ENCODE data around the gene SLC10A7. TPM values are rescaled to one million over a fixed set of nuclear protein-coding genes. Genes with fewer than 3 reads are reported as not detected.
A peak's percentile ranks its signal among the peaks of the same experiment; 100 is the strongest.

Gene SLC10A7
- total and polyA plus RNA-seq, 10 of the 15 experiments (the other 5 are each of a cell fraction or from before 2014, with no cell fraction given), result 4.6 to 23.7 (median 15.6) TPM

DNA sequence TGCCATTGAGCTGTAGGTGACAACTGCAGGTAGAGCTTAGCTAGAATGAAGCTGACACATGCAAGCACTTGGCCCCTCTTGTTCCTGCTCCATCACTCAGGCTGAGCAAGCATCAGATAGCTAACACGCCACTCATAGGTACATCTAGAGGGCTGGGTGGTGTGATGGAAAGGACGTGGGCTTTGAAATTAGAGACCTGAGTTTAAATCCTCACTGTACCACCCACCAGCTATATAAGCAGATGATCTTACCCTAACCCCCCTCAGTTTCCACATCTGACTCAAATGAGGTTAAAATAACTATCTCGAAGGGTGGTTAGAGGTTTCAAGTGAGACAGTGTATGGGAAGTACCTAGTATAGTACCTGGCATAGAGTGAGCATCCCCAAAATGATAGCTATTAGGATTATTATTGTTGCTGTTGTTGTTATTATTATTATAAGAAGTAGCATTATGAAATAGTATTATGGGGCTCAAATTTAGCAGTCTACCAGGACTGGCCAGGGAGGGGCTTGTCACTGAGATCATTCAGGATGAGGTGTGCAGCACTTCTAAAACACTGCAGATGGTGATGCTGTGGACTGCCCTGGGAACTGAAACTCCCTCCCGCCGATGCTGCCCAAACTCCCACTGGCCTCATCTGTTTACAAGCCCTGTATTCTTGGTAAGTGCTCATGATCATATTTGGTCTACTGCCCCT, 248.4 kb downstream of the SLC10A7 start (continued):
- TF ChIP-seq, protein P1, sequence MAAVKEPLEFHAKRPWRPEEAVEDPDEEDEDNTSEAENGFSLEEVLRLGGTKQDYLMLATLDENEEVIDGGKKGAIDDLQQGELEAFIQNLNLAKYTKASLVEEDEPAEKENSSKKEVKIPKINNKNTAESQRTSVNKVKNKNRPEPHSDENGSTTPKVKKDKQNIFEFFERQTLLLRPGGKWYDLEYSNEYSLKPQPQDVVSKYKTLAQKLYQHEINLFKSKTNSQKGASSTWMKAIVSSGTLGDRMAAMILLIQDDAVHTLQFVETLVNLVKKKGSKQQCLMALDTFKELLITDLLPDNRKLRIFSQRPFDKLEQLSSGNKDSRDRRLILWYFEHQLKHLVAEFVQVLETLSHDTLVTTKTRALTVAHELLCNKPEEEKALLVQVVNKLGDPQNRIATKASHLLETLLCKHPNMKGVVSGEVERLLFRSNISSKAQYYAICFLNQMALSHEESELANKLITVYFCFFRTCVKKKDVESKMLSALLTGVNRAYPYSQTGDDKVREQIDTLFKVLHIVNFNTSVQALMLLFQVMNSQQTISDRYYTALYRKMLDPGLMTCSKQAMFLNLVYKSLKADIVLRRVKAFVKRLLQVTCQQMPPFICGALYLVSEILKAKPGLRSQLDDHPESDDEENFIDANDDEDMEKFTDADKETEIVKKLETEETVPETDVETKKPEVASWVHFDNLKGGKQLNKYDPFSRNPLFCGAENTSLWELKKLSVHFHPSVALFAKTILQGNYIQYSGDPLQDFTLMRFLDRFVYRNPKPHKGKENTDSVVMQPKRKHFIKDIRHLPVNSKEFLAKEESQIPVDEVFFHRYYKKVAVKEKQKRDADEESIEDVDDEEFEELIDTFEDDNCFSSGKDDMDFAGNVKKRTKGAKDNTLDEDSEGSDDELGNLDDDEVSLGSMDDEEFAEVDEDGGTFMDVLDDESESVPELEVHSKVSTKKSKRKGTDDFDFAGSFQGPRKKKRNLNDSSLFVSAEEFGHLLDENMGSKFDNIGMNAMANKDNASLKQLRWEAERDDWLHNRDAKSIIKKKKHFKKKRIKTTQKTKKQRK (IDR thresholded peaks at IDR 0.05; ENCODE audit: low read depth, low read length), result no peak
- TF ChIP-seq EZH2 (IDR thresholded peaks at IDR 0.05; ENCODE audit: borderline replicate concordance, control insufficient read depth, low read depth, low read length) (no peak), YY1 (IDR thresholded peaks at IDR 0.05; ENCODE audit: low read depth, low read length) (no peak), HCFC1 (IDR thresholded peaks at IDR 0.05; ENCODE audit: low read length) (no peak), RUNX3 (IDR thresholded peaks at IDR 0.05; ENCODE audit: low read length) (peak; percentile 98), WRNIP1 (IDR thresholded peaks at IDR 0.05; ENCODE audit: borderline replicate concordance, low read depth, low read length) (no peak), MTA2 (IDR thresholded peaks at IDR 0.05; ENCODE audit: low read depth) (peak; percentile 92), EED (IDR thresholded peaks at IDR 0.05; ENCODE audit: low read depth) (peak; percentile 86), FOS (IDR thresholded peaks at IDR 0.05; ENCODE audit: borderline replicate concordance, extremely low read depth, insufficient read length) (no peak), POU2F2 (IDR thresholded peaks at IDR 0.05; ENCODE audit: borderline replicate concordance, low read depth, low read length) (no peak; the same call in 1 of the 3 replicates), YBX1 (IDR thresholded peaks at IDR 0.05) (no peak), MXI1 (IDR thresholded peaks at IDR 0.05; ENCODE audit: low read depth, low read length) (no peak), PML (IDR thresholded peaks at IDR 0.05; ENCODE audit: low read length) (peak; percentile 87)
- TF ChIP-seq, protein P2, sequence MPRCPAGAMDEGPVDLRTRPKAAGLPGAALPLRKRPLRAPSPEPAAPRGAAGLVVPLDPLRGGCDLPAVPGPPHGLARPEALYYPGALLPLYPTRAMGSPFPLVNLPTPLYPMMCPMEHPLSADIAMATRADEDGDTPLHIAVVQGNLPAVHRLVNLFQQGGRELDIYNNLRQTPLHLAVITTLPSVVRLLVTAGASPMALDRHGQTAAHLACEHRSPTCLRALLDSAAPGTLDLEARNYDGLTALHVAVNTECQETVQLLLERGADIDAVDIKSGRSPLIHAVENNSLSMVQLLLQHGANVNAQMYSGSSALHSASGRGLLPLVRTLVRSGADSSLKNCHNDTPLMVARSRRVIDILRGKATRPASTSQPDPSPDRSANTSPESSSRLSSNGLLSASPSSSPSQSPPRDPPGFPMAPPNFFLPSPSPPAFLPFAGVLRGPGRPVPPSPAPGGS (IDR thresholded peaks at IDR 0.05; ENCODE audit: borderline replicate concordance, insufficient read depth, low read depth, low read length, poor library complexity, severe bottlenecking), result peak; percentile 82
- TF ChIP-seq, protein P3, sequence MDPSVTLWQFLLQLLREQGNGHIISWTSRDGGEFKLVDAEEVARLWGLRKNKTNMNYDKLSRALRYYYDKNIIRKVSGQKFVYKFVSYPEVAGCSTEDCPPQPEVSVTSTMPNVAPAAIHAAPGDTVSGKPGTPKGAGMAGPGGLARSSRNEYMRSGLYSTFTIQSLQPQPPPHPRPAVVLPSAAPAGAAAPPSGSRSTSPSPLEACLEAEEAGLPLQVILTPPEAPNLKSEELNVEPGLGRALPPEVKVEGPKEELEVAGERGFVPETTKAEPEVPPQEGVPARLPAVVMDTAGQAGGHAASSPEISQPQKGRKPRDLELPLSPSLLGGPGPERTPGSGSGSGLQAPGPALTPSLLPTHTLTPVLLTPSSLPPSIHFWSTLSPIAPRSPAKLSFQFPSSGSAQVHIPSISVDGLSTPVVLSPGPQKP (IDR thresholded peaks at IDR 0.05; ENCODE audit: low read depth, low read length), result no peak
- TF ChIP-seq, protein P4, sequence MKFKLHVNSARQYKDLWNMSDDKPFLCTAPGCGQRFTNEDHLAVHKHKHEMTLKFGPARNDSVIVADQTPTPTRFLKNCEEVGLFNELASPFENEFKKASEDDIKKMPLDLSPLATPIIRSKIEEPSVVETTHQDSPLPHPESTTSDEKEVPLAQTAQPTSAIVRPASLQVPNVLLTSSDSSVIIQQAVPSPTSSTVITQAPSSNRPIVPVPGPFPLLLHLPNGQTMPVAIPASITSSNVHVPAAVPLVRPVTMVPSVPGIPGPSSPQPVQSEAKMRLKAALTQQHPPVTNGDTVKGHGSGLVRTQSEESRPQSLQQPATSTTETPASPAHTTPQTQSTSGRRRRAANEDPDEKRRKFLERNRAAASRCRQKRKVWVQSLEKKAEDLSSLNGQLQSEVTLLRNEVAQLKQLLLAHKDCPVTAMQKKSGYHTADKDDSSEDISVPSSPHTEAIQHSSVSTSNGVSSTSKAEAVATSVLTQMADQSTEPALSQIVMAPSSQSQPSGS (IDR thresholded peaks at IDR 0.05; ENCODE audit: low read length), result peak; percentile 89
- TF ChIP-seq, protein P5, sequence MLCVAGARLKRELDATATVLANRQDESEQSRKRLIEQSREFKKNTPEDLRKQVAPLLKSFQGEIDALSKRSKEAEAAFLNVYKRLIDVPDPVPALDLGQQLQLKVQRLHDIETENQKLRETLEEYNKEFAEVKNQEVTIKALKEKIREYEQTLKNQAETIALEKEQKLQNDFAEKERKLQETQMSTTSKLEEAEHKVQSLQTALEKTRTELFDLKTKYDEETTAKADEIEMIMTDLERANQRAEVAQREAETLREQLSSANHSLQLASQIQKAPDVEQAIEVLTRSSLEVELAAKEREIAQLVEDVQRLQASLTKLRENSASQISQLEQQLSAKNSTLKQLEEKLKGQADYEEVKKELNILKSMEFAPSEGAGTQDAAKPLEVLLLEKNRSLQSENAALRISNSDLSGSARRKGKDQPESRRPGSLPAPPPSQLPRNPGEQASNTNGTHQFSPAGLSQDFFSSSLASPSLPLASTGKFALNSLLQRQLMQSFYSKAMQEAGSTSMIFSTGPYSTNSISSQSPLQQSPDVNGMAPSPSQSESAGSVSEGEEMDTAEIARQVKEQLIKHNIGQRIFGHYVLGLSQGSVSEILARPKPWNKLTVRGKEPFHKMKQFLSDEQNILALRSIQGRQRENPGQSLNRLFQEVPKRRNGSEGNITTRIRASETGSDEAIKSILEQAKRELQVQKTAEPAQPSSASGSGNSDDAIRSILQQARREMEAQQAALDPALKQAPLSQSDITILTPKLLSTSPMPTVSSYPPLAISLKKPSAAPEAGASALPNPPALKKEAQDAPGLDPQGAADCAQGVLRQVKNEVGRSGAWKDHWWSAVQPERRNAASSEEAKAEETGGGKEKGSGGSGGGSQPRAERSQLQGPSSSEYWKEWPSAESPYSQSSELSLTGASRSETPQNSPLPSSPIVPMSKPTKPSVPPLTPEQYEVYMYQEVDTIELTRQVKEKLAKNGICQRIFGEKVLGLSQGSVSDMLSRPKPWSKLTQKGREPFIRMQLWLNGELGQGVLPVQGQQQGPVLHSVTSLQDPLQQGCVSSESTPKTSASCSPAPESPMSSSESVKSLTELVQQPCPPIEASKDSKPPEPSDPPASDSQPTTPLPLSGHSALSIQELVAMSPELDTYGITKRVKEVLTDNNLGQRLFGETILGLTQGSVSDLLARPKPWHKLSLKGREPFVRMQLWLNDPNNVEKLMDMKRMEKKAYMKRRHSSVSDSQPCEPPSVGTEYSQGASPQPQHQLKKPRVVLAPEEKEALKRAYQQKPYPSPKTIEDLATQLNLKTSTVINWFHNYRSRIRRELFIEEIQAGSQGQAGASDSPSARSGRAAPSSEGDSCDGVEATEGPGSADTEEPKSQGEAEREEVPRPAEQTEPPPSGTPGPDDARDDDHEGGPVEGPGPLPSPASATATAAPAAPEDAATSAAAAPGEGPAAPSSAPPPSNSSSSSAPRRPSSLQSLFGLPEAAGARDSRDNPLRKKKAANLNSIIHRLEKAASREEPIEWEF (IDR thresholded peaks at IDR 0.05; ENCODE audit: insufficient replicate concordance, low read depth, low read length), result peak; percentile 82
